OCI-LY1 (cell line): Measurements from ENCODE around the gene NRP1.

Experiments
- H2AFZ ChIP-seq: fragments of 200-600 bp; sonication (generic), shearing (Covaris generic); 2 replicates; pipeline ENCODE4 v1.6.0; 2014; ENCODE audit warnings: antibody characterized with exemption, mild to moderate bottlenecking, low read length
- H3F3A ChIP-seq: fragments of 200-600 bp; sonication (generic), shearing (Covaris generic); 2 replicates; pipeline ENCODE4 v1.6.0; 2014; ENCODE audit warnings: mild to moderate bottlenecking, antibody characterized with exemption, low read length, moderate library complexity; ENCODE audit not compliant: insufficient read depth
- H3K27ac ChIP-seq: fragments of 200-600 bp; sonication (generic); 2 replicates; pipeline ENCODE4 v1.5.1; 2014; ENCODE audit warnings: low read length, mixed run types, mild to moderate bottlenecking, low read depth; ENCODE audit not compliant: poor library complexity, severe bottlenecking
- H3K27me3 ChIP-seq: fragments of 200-600 bp; sonication (generic); 2 replicates; pipeline ENCODE4 v1.6.0; 2014; ENCODE audit warnings: antibody characterized with exemption, mild to moderate bottlenecking, low read length, moderate library complexity; ENCODE audit not compliant: insufficient read depth
- H3K36me3 ChIP-seq: fragments of 200-600 bp; sonication (generic); 2 replicates; pipeline ENCODE4 v1.6.1; 2014; ENCODE audit warnings: mild to moderate bottlenecking, antibody characterized with exemption, low read length, moderate library complexity, mixed read lengths; ENCODE audit not compliant: insufficient read depth
- H3K4me1 ChIP-seq: fragments of 200-600 bp; sonication (generic); 2 replicates; pipeline ENCODE4 v1.5.1; 2014; ENCODE audit warnings: mild to moderate bottlenecking, low read length, moderate library complexity; ENCODE audit not compliant: insufficient read depth, severe bottlenecking
- H3K4me2 ChIP-seq: fragments of 200-600 bp; sonication (generic), shearing (Covaris generic); 2 replicates; pipeline ENCODE4 v1.6.1; 2014; ENCODE audit warnings: low read length
- H3K4me3 ChIP-seq: fragments of 200-600 bp; sonication (generic); 2 replicates; pipeline ENCODE4 v1.5.1; 2014; ENCODE audit warnings: low read length, low read depth, mild to moderate bottlenecking, mixed read lengths; ENCODE audit not compliant: poor library complexity, severe bottlenecking
- H3K79me2 ChIP-seq: fragments of 200-600 bp; shearing (Covaris generic); 2 replicates; pipeline ENCODE4 v1.6.1; 2016; ENCODE audit warnings: mixed run types, low read length, mixed read lengths; ENCODE audit not compliant: insufficient read depth
- H3K9ac ChIP-seq: fragments of 200-600 bp; sonication (generic), shearing (Covaris generic); 2 replicates; pipeline ENCODE4 v1.6.1; 2014; ENCODE audit warnings: mild to moderate bottlenecking, low read length, mixed read lengths
- H3K9me2 ChIP-seq: fragments of 200-600 bp; sonication (generic), shearing (Covaris generic); 2 replicates; pipeline ENCODE4 v1.6.1; 2014; ENCODE audit warnings: low read depth, mild to moderate bottlenecking, low read length, mixed read lengths
- H3K9me3 ChIP-seq: fragments of 200-600 bp; shearing (Covaris generic); 2 replicates; pipeline ENCODE4 v1.6.1; 2014; ENCODE audit warnings: low read length, mixed read lengths
- H4K20me1 ChIP-seq: fragments of 200-600 bp; sonication (generic), shearing (Covaris generic); 2 replicates; pipeline ENCODE4 v1.6.0; 2016; ENCODE audit warnings: mild to moderate bottlenecking, low read length; ENCODE audit not compliant: insufficient read depth
- CTCF ChIP-seq: fragments of 200-600 bp; sonication (generic), shearing (Covaris generic); IDR thresholded peaks from 2 replicates; pipeline ENCODE4 v1.5.1; 2017; ENCODE audit warnings: mild to moderate bottlenecking, antibody characterized with exemption, low read length, moderate library complexity, mixed read lengths
- EZH2 ChIP-seq: fragments of 200-600 bp; sonication (generic), shearing (Covaris generic); IDR thresholded peaks from 2 replicates; pipeline ENCODE4 v1.8.0; 2017; ENCODE audit warnings: borderline replicate concordance, mixed run types, mild to moderate bottlenecking, antibody characterized with exemption, low read length, moderate library complexity, mixed read lengths

Gene NRP1

GRCh38 chr10:33370434-33370930, 36.0 kb upstream of the NRP1 start:
- Histone ChIP-seq H3K27me3 (no peaks in the 10 kb centered on the region), H3K4me1 (no peaks in the 10 kb centered on the region), H3K4me2 (no peak overlapping the region), H3K27ac (no peak overlapping the region), H3K9ac (no peak overlapping the region), H2AFZ (no peak overlapping the region), H3K9me2 (no peaks in the 10 kb centered on the region), H3F3A (no peaks in the 10 kb centered on the region), H3K79me2 (no peaks in the 10 kb centered on the region), H4K20me1 (no peaks in the 10 kb centered on the region), H3K36me3 (no peaks in the 10 kb centered on the region), H3K9me3 (no peaks in the 10 kb centered on the region), H3K4me3 (no peak overlapping the region)
- TF ChIP-seq EZH2 (no peak), CTCF (no peak)

GRCh38 chr10:33368086-33368485, 33.6 kb upstream of the NRP1 start:
- H3K4me1 ChIP-seq, result no peaks in the 10 kb centered on the region
- no peak overlapping the region for H3K9ac ChIP-seq
- H4K20me1 ChIP-seq, result no peaks in the 10 kb centered on the region
- no peak overlapping the region for H3K4me3 ChIP-seq
- no peaks in the 10 kb centered on the region for H3K9me2 ChIP-seq
- H3F3A ChIP-seq, result no peaks in the 10 kb centered on the region
- no peaks in the 10 kb centered on the region for H3K27me3 ChIP-seq
- no peaks in the 10 kb centered on the region for H3K9me3 ChIP-seq
- no peak overlapping the region for H3K4me2 ChIP-seq
- H3K27ac ChIP-seq, result no peak overlapping the region
- no peak overlapping the region for H2AFZ ChIP-seq
- no peaks in the 10 kb centered on the region for H3K79me2 ChIP-seq
- no peak for TF ChIP-seq EZH2
- TF ChIP-seq CTCF, result no peak
- H3K36me3 ChIP-seq, result no peaks in the 10 kb centered on the region

- no peaks in the 10 kb centered on the region for H3K9me2 ChIP-seq
- H3K79me2 ChIP-seq, result no peaks in the 10 kb centered on the region
- no peaks in the 10 kb centered on the region for H3K36me3 ChIP-seq
- no peaks in the 10 kb centered on the region for H3K27me3 ChIP-seq
- no peaks in the 10 kb centered on the region for H3K4me1 ChIP-seq
- no peak for TF ChIP-seq CTCF
- no peak for TF ChIP-seq EZH2
- H4K20me1 ChIP-seq, result no peaks in the 10 kb centered on the region
- no peaks in the 10 kb centered on the region for H3K9me3 ChIP-seq
- no peak overlapping the region for H3K4me3 ChIP-seq
- no peaks in the 10 kb centered on the region for H3F3A ChIP-seq
- no peak overlapping the region for H2AFZ ChIP-seq
- no peak overlapping the region for H3K9ac ChIP-seq
- no peak overlapping the region for H3K4me2 ChIP-seq
- no peak overlapping the region for H3K27ac ChIP-seq
These were observed 31.5 kb upstream of the NRP1 start for GRCh38 chr10:33365871-33366411.
